Esophagus muscularis mucosa (tissue), 4 donors: ENCODE measurements around the gene PHC3.

Source experiments
- CTCF ChIP-seq, 3 experiments: fragments of 200-600 bp in 2 of 3; fragments of 450-650 bp in 1 of 3; sonication (generic) in 2 of 3; IDR thresholded peaks; one replicate each; pipeline ENCODE4 v1.5.1; 2017 to 2019; ENCODE audit warnings: antibody characterized with exemption in 3 of 3, mild to moderate bottlenecking in 2 of 3, moderate library complexity in 1 of 3
- EP300 ChIP-seq: sonication (generic); formaldehyde crosslinking; IDR thresholded peaks from one replicate; pipeline ENCODE4 v1.6.1; 2017; ENCODE audit warnings: antibody characterized with exemption
- POLR2A ChIP-seq: fragments of 450-650 bp; IDR thresholded peaks from one replicate; pipeline ENCODE4 v1.6.1; 2017; ENCODE audit warnings: antibody characterized with exemption, moderate library complexity, mild to moderate bottlenecking, low read depth

GRCh38 chr3:170057550-170057949, 124.0 kb downstream of the PHC3 start:
- TF ChIP-seq CTCF (IDR thresholded peaks at IDR 0.05) = no peak
- TF ChIP-seq POLR2A = no peak
- TF ChIP-seq EP300 = no peak
